ENCODE data around the gene NF1. TPM values are rescaled to one million over a fixed set of nuclear protein-coding genes. Genes with fewer than 3 reads are reported as not detected.
"Not testable (repeated sequence)": the region's sequence is repeated elsewhere in the genome, so short reads cannot be mapped to it uniquely, and the experiment has no call there.

The NF1 gene
- total RNA-seq, 1 donor, result 67.0 TPM

GRCh38 chr17:31105991-31106390, 11.2 kb downstream of the NF1 start:
- no peak overlapping the region for H3K4me2 ChIP-seq (ENCODE audit: insufficient read depth, low read length)
- no peak overlapping the region for H3K27ac ChIP-seq (ENCODE audit: low read depth, low read length)
- H3K79me2 ChIP-seq (ENCODE audit: insufficient read depth, low read length), result peaks cover 96% of the 10 kb centered on the region
- H4K20me1 ChIP-seq (ENCODE audit: insufficient read depth, low read length), result peaks cover 56% of the 10 kb centered on the region
- H3K9me3 ChIP-seq (ENCODE audit: low read depth, low read length), result no peaks in the 10 kb centered on the region
- DNase-seq (ENCODE audit: insufficient read length, low spot score, missing footprints), result no peak
- no peak overlapping the region for H3K4me3 ChIP-seq (ENCODE audit: insufficient read depth, low read length)
- no peak for TF ChIP-seq CTCF (IDR thresholded peaks at IDR 0.05; ENCODE audit: extremely low read depth, low read depth, low read length)
- no peaks in the 10 kb centered on the region for H3K27me3 ChIP-seq (ENCODE audit: insufficient read depth, low read length)
- no peaks in the 10 kb centered on the region for H3K36me3 ChIP-seq (ENCODE audit: insufficient read depth, low read length)
- H3K4me1 ChIP-seq (ENCODE audit: insufficient read depth, low read length), result no peaks in the 10 kb centered on the region
- no peak overlapping the region for H2AFZ ChIP-seq (ENCODE audit: low read length)

- Histone ChIP-seq H3K4me1 (ENCODE audit: insufficient read depth, low read length) (no peaks in the 10 kb centered on the region), H3K9me3 (ENCODE audit: low read depth, low read length) (no peaks in the 10 kb centered on the region), H4K20me1 (ENCODE audit: insufficient read depth, low read length) (peaks cover 39% of the 10 kb centered on the region)
These were observed 16.4 kb downstream of the NF1 start for GRCh38 chr17:31111183-31111582.

GRCh38 chr17:31112001-31112661, 17.4 kb downstream of the NF1 start:
- H3K4me2 ChIP-seq (ENCODE audit: insufficient read depth, low read length), result no peak overlapping the region
- H3K4me1 ChIP-seq (ENCODE audit: insufficient read depth, low read length), result no peaks in the 10 kb centered on the region
- TF ChIP-seq CTCF (IDR thresholded peaks at IDR 0.05; ENCODE audit: extremely low read depth, low read depth, low read length), result no peak
- H3K27ac ChIP-seq (ENCODE audit: low read depth, low read length), result no peak overlapping the region
- no peak overlapping the region for H3K4me3 ChIP-seq (ENCODE audit: insufficient read depth, low read length)
- H3K36me3 ChIP-seq (ENCODE audit: insufficient read depth, low read length), result no peaks in the 10 kb centered on the region
- no peak overlapping the region for H2AFZ ChIP-seq (ENCODE audit: low read length)
- peaks cover 92% of the 10 kb centered on the region for H3K79me2 ChIP-seq (ENCODE audit: insufficient read depth, low read length)
- H4K20me1 ChIP-seq (ENCODE audit: insufficient read depth, low read length), result peaks cover 32% of the 10 kb centered on the region
- DNase-seq (ENCODE audit: insufficient read length, low spot score, missing footprints), result no peak
- no peaks in the 10 kb centered on the region for H3K27me3 ChIP-seq (ENCODE audit: insufficient read depth, low read length)
- H3K9me3 ChIP-seq (ENCODE audit: low read depth, low read length), result no peaks in the 10 kb centered on the region

More at GRCh38 chr17:31111183-31111582, 16.4 kb downstream of the NF1 start:
- Histone ChIP-seq H3K36me3 (ENCODE audit: insufficient read depth, low read length) (no peaks in the 10 kb centered on the region), H3K4me2 (ENCODE audit: insufficient read depth, low read length) (no peak overlapping the region), H2AFZ (ENCODE audit: low read length) (no peak overlapping the region), H3K4me3 (ENCODE audit: insufficient read depth, low read length) (no peak overlapping the region), H3K27me3 (ENCODE audit: insufficient read depth, low read length) (no peaks in the 10 kb centered on the region), H3K79me2 (ENCODE audit: insufficient read depth, low read length) (peaks cover 96% of the 10 kb centered on the region), H3K27ac (ENCODE audit: low read depth, low read length) (no peak overlapping the region)
- TF ChIP-seq CTCF (IDR thresholded peaks at IDR 0.05; ENCODE audit: extremely low read depth, low read depth, low read length), result no peak
- DNase-seq (ENCODE audit: insufficient read length, low spot score, missing footprints), result no peak

GRCh38 chr17:31113368-31113767, 18.6 kb downstream of the NF1 start:
- Histone ChIP-seq H3K79me2 (ENCODE audit: insufficient read depth, low read length) (peaks cover 87% of the 10 kb centered on the region), H4K20me1 (ENCODE audit: insufficient read depth, low read length) (peaks cover 29% of the 10 kb centered on the region)
- H3K9me3 ChIP-seq (ENCODE audit: low read depth, low read length); DNase-seq (ENCODE audit: insufficient read length, low spot score, missing footprints); H3K4me2 ChIP-seq (ENCODE audit: insufficient read depth, low read length); H3K4me1 ChIP-seq (ENCODE audit: insufficient read depth, low read length); H3K36me3 ChIP-seq (ENCODE audit: insufficient read depth, low read length); H3K27me3 ChIP-seq (ENCODE audit: insufficient read depth, low read length); H2AFZ ChIP-seq (ENCODE audit: low read length); H3K27ac ChIP-seq (ENCODE audit: low read depth, low read length); H3K4me3 ChIP-seq (ENCODE audit: insufficient read depth, low read length): not testable (repeated sequence)
